HG03139 (cell line): Measurements from ENCODE around the gene ARL8B.
A peak's percentile ranks its signal among the peaks of the same experiment; 100 is the strongest.
"Not testable (repeated sequence)": the region's sequence is repeated elsewhere in the genome, so short reads cannot be mapped to it uniquely, and the experiment has no call there.

Experiments
- ATAC-seq: cut with Tn5 transposase; IDR thresholded peaks from one replicate; pipeline ENCODE4 v1.9.1; 2021; ENCODE audit not compliant: unreplicated experiment

ARL8B gene

GRCh38 chr3:5110337-5110736 is 11.8 kb upstream of the ARL8B start:
- ATAC-seq, result no peak

- ATAC-seq, result no peak
These were observed 10.0 kb upstream of the ARL8B start for GRCh38 chr3:5112043-5112442.

- not testable (repeated sequence) for ATAC-seq
These were observed 8.4 kb upstream of the ARL8B start for GRCh38 chr3:5113726-5114125.

DNA sequence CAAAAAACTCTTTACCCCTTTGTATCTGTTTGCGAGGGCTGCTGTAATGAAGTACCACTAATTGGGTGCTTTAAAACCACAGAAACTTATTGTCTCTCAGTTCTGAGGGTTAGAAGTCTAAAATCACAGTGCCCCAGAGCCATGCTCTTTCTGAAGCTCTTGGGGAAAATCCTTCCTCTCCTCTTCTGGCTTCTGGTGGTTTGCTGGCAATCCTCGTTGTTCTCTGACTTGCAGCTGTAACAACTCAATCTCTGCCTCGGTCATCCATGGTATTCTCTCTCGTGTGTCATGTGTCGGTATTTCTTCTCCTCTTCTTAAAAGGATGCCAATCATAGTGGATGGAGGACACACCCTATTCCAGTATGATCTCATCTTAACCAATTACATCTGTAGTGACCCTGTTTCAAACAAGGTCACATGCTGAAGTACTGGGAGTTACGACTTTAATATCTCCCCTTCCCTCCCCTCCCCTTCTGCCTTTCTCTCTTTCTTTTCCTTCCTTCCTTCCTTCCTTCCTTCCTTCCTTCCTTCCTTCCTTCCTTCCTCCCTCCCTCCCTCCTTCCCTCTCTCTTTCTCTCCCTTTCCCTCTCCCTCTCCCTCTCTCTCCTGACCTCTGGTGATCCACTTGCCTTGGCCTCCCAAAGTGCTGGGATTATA is 6.5 kb upstream of the ARL8B start:
- ATAC-seq, result no peak

- ATAC-seq, result no peak
These were observed 5.6 kb upstream of the ARL8B start for GRCh38 chr3:5116538-5116937.

GRCh38 chr3:5120446-5120845 is 1.6 kb upstream of the ARL8B start:
- ATAC-seq, result no peak

DNA sequence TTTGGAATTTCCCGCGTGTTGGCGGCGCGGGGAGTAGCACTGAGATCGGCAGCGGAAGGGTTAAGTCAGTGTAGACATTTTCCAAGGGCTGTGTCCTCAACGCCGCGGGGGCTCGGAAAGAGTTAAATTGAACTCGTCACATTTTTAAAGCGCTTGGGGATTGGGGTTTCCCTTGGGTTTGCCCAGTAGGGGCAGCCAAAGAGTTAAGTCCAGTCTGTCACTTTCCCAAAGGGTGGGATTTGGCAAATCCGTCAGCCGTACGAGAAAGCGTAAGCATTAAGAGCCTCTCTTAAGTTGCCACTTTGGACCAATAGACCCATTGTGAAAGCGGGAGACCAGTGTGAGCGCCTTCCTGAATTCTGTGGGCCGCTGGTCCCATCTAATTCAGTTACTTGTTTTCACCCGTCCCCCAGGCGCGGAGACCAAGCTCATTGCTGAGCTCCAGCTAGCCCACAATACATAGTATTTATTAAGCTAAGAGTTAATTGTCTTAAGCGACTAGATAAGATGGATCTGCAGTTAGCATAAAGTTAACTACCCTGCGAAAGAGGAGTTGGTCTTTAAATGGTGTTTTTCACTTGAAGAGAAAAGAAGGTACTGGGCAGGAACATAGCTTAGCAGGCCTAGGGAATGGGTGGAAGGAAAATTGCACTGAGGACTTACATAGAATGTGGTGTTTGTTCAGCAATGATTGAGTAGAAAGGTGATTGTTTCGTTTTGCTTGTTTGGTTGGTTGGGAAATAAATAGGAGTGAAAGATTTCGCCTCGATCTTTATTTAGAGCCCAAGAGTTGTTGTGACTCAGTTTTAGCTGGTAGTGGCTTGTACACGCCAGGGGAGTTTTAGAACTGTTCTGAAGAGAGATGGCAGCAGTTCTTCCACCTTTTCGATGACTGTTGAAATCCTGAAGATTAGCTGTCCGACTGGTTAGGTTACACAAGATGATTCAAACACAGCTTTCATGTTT is 932 bp downstream of the ARL8B start:
- peak; percentile 9 for ATAC-seq

DNA sequence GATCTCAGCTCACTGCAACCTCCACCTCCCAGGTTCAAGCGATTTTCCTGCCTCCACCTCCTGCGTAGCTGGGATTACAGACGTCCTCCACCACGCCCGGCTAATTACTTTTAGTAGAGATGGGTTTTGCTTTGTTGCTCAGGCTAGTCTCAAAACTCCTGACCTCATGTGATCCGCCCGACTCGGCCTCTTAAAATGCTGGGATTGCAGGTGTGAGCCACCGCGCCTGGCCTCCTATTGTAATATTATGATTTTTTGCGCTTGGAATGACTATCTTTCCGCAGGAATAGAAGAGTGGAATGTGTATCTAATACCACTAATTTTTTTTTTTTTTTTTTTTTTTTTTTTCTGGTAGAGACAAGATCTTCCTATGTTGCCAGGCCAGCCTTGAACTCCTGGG is 1.8 kb downstream of the ARL8B start:
- ATAC-seq, result no peak

DNA sequence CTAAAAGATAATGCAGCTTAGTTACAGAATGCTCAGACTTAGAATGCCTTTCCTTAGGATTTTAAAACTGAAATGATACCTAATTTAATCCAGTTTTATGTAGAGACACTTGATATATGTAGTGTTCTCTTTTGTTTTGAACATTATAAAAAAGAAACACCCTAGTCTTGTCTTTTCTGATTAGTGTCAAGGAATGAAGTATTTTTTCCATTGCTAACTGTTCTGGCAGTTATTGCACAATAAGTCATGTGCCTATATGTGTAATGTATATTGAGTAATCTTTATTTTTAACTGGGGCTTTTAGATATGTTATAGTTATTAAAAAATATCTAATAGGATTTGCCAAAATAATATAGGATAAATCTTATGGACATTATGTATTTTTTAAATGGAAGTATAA is 4.5 kb downstream of the ARL8B start:
- no peak for ATAC-seq

DNA sequence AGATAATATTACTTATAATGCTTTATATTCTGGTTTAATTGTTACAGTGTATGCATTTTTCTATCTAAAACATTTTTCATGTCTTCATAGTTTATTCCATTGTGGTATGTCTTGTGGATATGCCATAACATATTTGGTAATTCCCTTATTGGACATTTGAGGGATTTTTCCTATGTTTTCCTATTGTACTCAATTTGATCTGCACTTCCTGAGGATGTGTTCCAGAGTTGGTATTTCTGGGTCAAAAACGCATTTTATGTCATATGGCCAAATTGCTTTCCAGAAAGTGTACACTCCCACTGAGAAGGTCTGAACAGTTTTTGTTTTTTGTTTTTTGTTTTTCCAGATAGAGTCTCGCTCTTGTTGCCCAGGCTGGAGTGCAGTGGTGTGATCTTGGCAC is 6.8 kb downstream of the ARL8B start:
- ATAC-seq, result no peak

DNA sequence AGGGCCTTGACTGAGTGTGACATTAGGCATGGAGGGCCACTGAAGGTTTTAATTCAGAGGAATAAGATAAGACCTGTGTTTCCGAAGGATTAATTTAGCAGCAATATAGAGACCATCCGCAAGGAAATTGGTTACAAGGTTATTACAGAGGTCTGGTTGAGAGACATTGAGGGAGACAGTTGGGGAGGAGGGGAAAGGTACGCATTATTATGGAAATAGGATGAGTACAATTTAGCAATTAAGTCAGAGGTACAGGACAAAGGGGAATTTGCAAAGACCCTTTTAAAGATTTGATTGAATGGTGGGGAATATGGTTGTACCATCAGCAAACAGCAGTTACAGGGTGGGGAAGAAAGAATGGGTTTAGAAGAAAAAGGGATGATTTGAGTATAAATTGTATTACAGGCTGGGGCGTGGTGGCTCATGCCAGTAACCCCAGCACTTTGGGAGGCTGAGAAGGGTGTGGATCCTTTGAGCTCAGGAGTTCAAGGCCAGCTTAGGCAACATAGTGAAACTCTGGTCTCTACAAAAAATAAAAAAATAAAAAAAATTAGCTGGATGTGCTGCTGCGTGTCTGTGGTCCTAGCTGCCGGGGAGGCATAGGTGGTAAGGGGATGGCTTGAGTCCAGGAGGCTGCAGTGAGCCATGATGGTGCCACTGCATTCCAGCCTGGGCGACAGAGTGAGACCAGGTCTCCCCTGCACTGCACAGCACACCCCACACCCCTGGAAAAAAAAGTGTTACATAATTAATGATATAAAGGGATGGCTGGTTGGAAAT is 11.3 kb downstream of the ARL8B start:
- ATAC-seq, result no peak

DNA sequence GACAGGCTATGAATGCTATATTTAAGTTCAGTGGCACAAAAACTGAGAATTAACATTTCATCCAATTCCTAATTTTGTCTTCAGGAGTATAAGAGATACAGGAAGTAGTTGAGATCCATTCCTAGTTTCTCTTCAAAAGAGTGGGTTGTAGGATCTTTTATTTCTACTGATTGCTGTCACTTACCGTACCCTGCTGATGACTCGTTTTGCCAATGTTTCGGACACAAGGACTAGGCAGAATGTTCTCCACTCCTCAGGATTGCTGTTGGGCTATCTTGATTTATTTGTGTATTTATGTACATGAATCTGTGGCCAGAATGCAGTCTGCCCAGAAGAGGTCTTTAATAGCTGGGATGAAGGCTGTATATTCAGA is 11.9 kb downstream of the ARL8B start:
- ATAC-seq, result no peak

DNA sequence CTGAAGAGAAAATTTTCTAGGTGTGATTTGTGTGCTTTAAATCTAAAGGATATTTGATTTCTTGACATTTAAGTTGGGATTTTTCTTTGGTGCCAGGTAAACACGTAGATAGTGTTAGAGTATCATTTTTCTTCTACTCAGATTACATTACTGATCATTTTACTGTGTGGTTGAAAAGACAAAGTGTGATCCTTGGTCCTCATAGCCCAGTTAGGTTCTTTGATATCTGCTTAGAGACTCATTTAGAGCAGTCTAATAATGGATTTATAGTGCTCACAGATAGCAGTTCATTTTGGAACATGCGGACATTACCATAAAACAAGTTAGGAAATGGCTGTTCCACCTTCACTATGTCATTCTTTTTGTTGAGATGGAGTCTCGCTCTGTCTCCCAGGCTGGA is 12.4 kb downstream of the ARL8B start:
- no peak for ATAC-seq

DNA sequence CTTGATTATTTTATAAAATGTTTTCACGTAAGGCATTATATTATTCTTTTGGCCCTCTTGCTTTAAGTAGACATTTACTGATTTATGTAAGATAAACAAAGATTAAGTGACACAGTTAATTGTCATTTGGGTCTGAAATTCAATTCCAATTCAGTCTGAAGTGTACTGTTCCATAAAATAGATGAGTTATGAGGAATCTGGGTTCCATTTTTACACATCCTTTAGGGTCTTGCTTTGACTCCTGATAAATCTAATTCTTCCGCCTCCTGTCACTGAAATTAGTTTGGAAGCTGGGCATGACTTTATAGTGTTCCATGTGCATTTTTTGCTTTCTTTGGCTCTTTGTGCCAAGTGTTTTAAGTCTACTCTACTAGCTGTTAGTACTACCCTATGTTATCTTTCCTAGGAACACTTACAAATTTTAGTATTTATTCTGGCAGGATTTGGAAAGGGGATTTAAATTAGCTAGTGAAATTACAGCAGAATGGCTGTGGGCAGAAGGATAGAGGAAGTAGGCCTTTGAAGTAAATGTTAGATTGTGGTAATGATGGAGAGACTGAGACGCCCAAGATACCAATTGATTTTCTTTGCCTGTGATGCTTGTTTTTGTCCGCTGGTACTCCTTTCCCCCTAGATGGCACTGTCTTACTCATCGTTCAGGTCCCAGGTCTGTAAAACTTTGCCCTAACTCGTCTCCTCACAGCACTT is 14.3 kb downstream of the ARL8B start:
- ATAC-seq, result peak; percentile 77

DNA sequence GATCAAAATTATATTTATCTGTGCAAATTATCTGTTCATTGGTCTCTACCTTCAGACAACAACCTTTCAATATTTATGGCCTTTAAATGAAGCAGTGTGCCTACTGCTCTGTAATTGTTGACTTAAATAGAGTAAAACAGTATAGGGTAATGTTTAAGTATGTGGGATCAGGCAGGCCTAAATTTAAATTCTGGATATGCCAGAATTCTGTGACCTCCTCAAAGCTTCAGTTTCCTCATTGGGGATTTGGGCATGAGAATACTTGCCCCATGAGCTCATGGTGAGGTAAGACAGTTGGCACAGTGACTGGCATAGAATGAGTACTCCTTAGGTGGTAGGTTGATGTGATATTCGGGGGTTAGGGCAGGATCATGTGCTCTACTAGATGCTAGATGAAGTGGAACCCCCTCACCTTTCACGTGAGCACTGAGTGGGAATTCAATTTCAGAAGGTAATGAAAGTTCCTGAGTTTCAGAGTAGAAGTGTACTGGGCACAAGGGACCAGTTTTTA is 14.9 kb downstream of the ARL8B start:
- ATAC-seq, result no peak

- no peak for ATAC-seq
These were observed 16.3 kb downstream of the ARL8B start for GRCh38 chr3:5138214-5138981.

- ATAC-seq, result no peak
These were observed 18.1 kb downstream of the ARL8B start for GRCh38 chr3:5140230-5140621.

GRCh38 chr3:5140839-5141238 is 18.7 kb downstream of the ARL8B start:
- no peak for ATAC-seq

GRCh38 chr3:5141760-5142159 is 19.7 kb downstream of the ARL8B start:
- no peak for ATAC-seq

GRCh38 chr3:5143464-5143863 is 21.4 kb downstream of the ARL8B start:
- no peak for ATAC-seq
